CD4-positive, alpha-beta memory T cell (primary cell): Measurements from ENCODE around the gene MAN1A1. TPM values are rescaled to one million over a fixed set of nuclear protein-coding genes. Genes with fewer than 3 reads are reported as not detected.

ENCODE experiments used
- CTCF ChIA-PET: fragments of 350-600 bp; sonication (Branson Sonifier 250); formaldehyde crosslinking; loops from one replicate; lab custom pipeline; 2021; ENCODE audit warnings: inconsistent platforms; ENCODE audit not compliant: partially characterized antibody; lab: Charles Lee
- POLR2A ChIA-PET: fragments of 350-600 bp; sonication (Branson Sonifier 250); formaldehyde crosslinking; loops from one replicate; lab custom pipeline; 2021; ENCODE audit not compliant: partially characterized antibody; lab: Charles Lee
- DNase-seq, 5 donors: peaks; one replicate each; pipeline versions ENCODE4 v3.0.0 to v3.0.0-alpha.2; 2020 to 2022; ENCODE audit warnings: mixed read lengths in 1 of 5
- H3K27ac ChIP-seq: one replicate; pipeline ENCODE4 v1.7.0; 2013; ENCODE audit warnings: low read depth, low read length
- H3K27me3 ChIP-seq: 2 replicates; pipeline ENCODE4 v1.7.0; 2013; ENCODE audit warnings: mild to moderate bottlenecking, low read length, moderate library complexity; ENCODE audit not compliant: insufficient read depth
- H3K36me3 ChIP-seq: 2 replicates; pipeline ENCODE4 v1.7.0; 2013; ENCODE audit warnings: mild to moderate bottlenecking, low read length, moderate library complexity; ENCODE audit not compliant: insufficient read depth
- H3K4me1 ChIP-seq: 2 replicates; pipeline ENCODE4 v1.7.0; 2013; ENCODE audit warnings: mild to moderate bottlenecking, low read length, moderate library complexity; ENCODE audit not compliant: insufficient read depth
- H3K4me3 ChIP-seq, 2 donors: one replicate each; pipeline ENCODE4 v1.7.0; 2013; ENCODE audit warnings: low read length in 2 of 2, mild to moderate bottlenecking in 1 of 2
- H3K9me3 ChIP-seq, 2 donors: one replicate each; pipeline ENCODE4 v1.7.0; 2013; ENCODE audit warnings: low read length in 2 of 2, control low read depth in 1 of 2; ENCODE audit not compliant: control insufficient read depth in 1 of 2
- H3K27ac Mint-ChIP-seq, 7 donors: one replicate each; pipeline ENCODE4 v1.8.0; 2020 to 2021; ENCODE audit warnings: mixed read lengths in 7 of 7, mild to moderate bottlenecking in 6 of 7, inconsistent platforms in 3 of 7, moderate library complexity in 3 of 7
- H3K27me3 Mint-ChIP-seq, 2 donors: one replicate each; pipeline ENCODE4 v1.8.0; 2020 to 2021; ENCODE audit warnings: mixed read lengths in 2 of 2
- H3K36me3 Mint-ChIP-seq, 2 donors: one replicate each; pipeline ENCODE4 v1.8.0; 2020 to 2021; ENCODE audit warnings: mixed read lengths in 2 of 2, inconsistent platforms in 1 of 2, mild to moderate bottlenecking in 1 of 2
- H3K4me1 Mint-ChIP-seq, 4 donors: one replicate each; pipeline ENCODE4 v1.8.0; 2020 to 2021; ENCODE audit warnings: mixed read lengths in 4 of 4, mild to moderate bottlenecking in 1 of 4
- H3K4me3 Mint-ChIP-seq, 8 donors: one replicate each; pipeline ENCODE4 v1.8.0; 2020 to 2021; ENCODE audit warnings: mixed read lengths in 8 of 8, mild to moderate bottlenecking in 7 of 8, moderate library complexity in 6 of 8, inconsistent platforms in 3 of 8
- H3K9me3 Mint-ChIP-seq, 8 donors: one replicate each; pipeline ENCODE4 v1.8.0; 2020 to 2021; ENCODE audit warnings: mixed read lengths in 8 of 8, mild to moderate bottlenecking in 5 of 8, inconsistent platforms in 3 of 8, moderate library complexity in 1 of 8
- intact Hi-C: fragments of 100-400 bp; cut with micrococcal nuclease; formaldehyde crosslinking; loops from one replicate; pipeline ENCODE4 v1.15.1; 2023
- polyA plus RNA-seq, 2 donors: library from polyadenylated mRNA; unstranded; fragments of 300-500 nt; fragmentation: Illumina TruSeq; gene quantifications; one replicate each; pipeline ENCODE4 v1.2.3, GENCODE V29; 2021
- total RNA-seq, 2 experiments: library from RNA; stranded (reverse); gene quantifications; one replicate each; pipeline ENCODE4 v1.2.3, GENCODE V29; 2021

MAN1A1 gene
- total and polyA plus RNA-seq, 4 experiments from 2014 or later, result 12.3 to 14.7 (median 12.3) TPM

DNA sequence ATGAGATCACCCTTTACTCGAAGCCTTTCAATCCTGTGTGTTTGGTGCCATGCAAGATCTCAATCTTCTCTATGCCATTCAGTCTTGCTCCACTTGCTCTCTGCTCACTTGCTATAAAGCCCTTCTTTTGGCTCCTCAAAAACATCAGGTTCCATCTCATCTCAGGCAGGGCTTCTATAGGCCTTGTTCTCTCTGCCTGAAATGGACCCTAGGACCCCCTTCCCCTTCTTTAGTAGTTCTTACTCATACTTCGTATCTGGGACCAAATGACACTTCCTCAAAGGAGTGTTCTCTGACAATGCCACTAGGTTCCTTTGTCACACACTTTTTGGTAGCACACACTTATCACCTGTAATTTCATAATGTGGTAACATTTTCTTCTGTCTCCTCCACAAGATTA is 154.4 kb downstream of the MAN1A1 start:
- intact Hi-C loops, result no loop called here
- Mint-ChIP-seq H3K4me1 (peaks cover 0 to 4% (median 0%) of the 10 kb centered on the region in 4 donors), H3K9me3 (no peaks in the 10 kb centered on the region), H3K27me3 (no peaks in the 10 kb centered on the region), H3K4me3 (no peak overlapping the region), H3K36me3 (peaks cover 35 to 38% of the 10 kb centered on the region in 2 donors), H3K27ac (no peak overlapping the region)
- ChIA-PET POLR2A (no interaction called here), CTCF (no interaction called here)
- no peaks in the 10 kb centered on the region for H3K4me1 ChIP-seq
- DNase-seq, result no peak
- no peaks in the 10 kb centered on the region for H3K9me3 ChIP-seq
- no peaks in the 10 kb centered on the region for H3K27me3 ChIP-seq
- H3K36me3 ChIP-seq, result no peaks in the 10 kb centered on the region
- H3K4me3 ChIP-seq, result no peak overlapping the region
- H3K27ac ChIP-seq, result no peak overlapping the region

DNA sequence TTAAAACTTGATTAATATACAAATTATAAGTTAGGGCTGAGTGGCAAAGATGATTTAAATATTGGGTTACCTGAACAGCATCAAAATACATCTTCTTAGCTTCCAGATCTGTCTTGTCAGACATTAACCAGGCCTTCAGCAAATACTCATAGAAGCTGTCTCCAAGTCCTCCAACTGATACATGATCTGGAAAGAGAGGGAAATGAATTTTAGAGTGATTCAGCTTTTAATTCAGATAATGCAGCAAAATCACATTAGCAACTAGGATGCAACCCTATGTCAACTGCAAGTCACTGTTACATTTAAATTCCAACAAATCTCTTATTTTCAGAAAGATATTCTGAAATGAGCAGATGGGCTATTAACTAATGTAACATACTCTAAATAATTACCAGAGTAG is 155.9 kb downstream of the MAN1A1 start:
- H3K4me3 Mint-ChIP-seq, result no peak overlapping the region
- Histone ChIP-seq H3K36me3 (no peaks in the 10 kb centered on the region), H3K4me3 (no peak overlapping the region), H3K9me3 (no peaks in the 10 kb centered on the region), H3K27ac (no peak overlapping the region), H3K4me1 (no peaks in the 10 kb centered on the region), H3K27me3 (no peaks in the 10 kb centered on the region)
- ChIA-PET POLR2A (no interaction called here), CTCF (no interaction called here)
- no peaks in the 10 kb centered on the region for H3K27me3 Mint-ChIP-seq
- peaks cover 0 to 4% (median 0%) of the 10 kb centered on the region in 4 donors for H3K4me1 Mint-ChIP-seq
- no peaks in the 10 kb centered on the region for H3K9me3 Mint-ChIP-seq
- no peak for DNase-seq
- H3K27ac Mint-ChIP-seq, result no peak overlapping the region
- intact Hi-C loops, result no loop called here
- peaks cover 45 to 47% of the 10 kb centered on the region in 2 donors for H3K36me3 Mint-ChIP-seq

DNA sequence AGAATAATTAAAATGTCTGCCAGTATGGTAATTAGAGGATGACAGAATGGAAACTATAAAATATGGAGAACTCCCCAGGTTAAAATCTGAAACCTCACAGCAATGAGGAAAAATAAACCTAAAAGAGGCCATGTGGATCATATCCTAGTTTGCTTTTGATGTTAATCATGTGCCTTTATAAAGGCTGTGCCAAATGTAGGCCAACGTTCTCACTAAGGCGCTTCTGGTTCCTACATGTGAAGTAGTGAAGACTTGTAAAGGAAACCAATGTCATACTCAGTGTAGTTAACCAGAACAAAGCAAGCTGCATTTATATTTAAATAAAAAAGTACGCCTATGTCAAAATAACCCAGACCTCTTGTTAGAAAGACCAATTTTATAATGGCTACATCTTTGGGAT is 157.4 kb downstream of the MAN1A1 start:
- CTCF ChIA-PET, result no interaction called here

DNA sequence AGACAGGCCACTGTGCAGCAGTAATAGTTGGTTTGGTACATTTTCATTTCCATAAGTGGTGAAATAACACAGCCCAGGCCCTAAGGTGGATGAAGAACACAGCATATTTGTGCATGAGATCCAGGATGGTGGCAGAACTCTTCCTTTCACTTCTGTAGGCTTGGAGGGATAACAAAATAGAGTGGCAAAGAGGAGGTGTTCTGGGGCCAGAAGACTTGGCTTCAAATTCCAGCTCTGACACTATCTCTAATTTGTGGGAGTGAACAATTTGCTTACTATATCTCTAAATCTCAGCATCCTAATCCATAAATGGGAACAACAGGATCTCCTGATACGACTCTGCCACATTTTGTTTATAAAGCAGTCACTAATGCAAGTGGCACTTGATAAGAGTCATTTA is 159.4 kb downstream of the MAN1A1 start:
- ChIA-PET POLR2A (no interaction called here), CTCF (no interaction called here)

More for the DNA sequence above, 157.4 kb downstream of the MAN1A1 start:
- intact Hi-C loops, result no loop called here
- DNase-seq, result no peak
- Mint-ChIP-seq H3K9me3 (no peaks in the 10 kb centered on the region), H3K4me3 (no peak overlapping the region), H3K4me1 (peaks cover 0 to 4% (median 0%) of the 10 kb centered on the region in 4 donors), H3K36me3 (peaks cover 48 to 49% of the 10 kb centered on the region in 2 donors), H3K27ac (no peak overlapping the region), H3K27me3 (no peaks in the 10 kb centered on the region)
- H3K4me3 ChIP-seq, result no peak overlapping the region
- H3K4me1 ChIP-seq, result no peaks in the 10 kb centered on the region
- H3K36me3 ChIP-seq, result no peaks in the 10 kb centered on the region
- H3K27me3 ChIP-seq, result no peaks in the 10 kb centered on the region
- POLR2A ChIA-PET, result no interaction called here
- no peaks in the 10 kb centered on the region for H3K9me3 ChIP-seq
- no peak overlapping the region for H3K27ac ChIP-seq

DNA sequence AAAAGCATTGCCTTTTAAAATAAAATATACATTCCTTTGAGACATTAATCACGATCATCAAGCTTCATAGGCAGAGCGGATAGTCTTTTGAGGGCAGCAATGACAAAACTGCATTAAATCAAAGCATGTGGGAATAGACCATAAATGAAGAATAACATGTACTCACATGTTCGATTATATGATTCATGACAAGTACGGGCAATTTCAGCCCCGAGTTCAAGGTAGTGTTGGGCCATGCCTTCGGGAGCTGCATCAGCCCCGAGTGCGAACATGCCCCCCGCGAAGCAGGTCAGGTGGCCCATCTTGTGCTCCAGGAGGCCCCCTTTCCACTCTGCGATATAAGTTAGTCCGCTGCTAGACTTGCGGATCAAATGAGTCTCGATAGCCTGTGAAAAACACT is 160.1 kb downstream of the MAN1A1 start:
- H3K4me3 ChIP-seq, result no peak overlapping the region
- H3K4me1 ChIP-seq, result no peaks in the 10 kb centered on the region
- H3K27ac Mint-ChIP-seq, result no peak overlapping the region
- H3K36me3 ChIP-seq, result no peaks in the 10 kb centered on the region
- H3K9me3 ChIP-seq, result no peaks in the 10 kb centered on the region
- DNase-seq, result no peak
- H3K4me1 Mint-ChIP-seq, result no peaks in the 10 kb centered on the region
- CTCF ChIA-PET, result no interaction called here
- H3K36me3 Mint-ChIP-seq, result peaks cover 42 to 53% of the 10 kb centered on the region in 2 donors
- POLR2A ChIA-PET, result no interaction called here
- H3K27me3 Mint-ChIP-seq, result no peaks in the 10 kb centered on the region
- H3K4me3 Mint-ChIP-seq, result no peak overlapping the region
- H3K9me3 Mint-ChIP-seq, result no peaks in the 10 kb centered on the region
- intact Hi-C loops, result no loop called here
- H3K27ac ChIP-seq, result no peak overlapping the region
- H3K27me3 ChIP-seq, result no peaks in the 10 kb centered on the region

More for the DNA sequence above, 159.4 kb downstream of the MAN1A1 start:
- Histone ChIP-seq H3K4me1 (no peaks in the 10 kb centered on the region), H3K9me3 (no peaks in the 10 kb centered on the region), H3K36me3 (no peaks in the 10 kb centered on the region), H3K27ac (no peak overlapping the region), H3K27me3 (no peaks in the 10 kb centered on the region), H3K4me3 (no peak overlapping the region)
- no peak overlapping the region for H3K4me3 Mint-ChIP-seq
- H3K27ac Mint-ChIP-seq, result no peak overlapping the region
- H3K9me3 Mint-ChIP-seq, result no peaks in the 10 kb centered on the region
- peaks cover 0 to 2% (median 0%) of the 10 kb centered on the region in 4 donors for H3K4me1 Mint-ChIP-seq
- DNase-seq, result no peak
- intact Hi-C loops, result no loop called here
- no peaks in the 10 kb centered on the region for H3K27me3 Mint-ChIP-seq
- peaks cover 43 to 51% of the 10 kb centered on the region in 2 donors for H3K36me3 Mint-ChIP-seq

DNA sequence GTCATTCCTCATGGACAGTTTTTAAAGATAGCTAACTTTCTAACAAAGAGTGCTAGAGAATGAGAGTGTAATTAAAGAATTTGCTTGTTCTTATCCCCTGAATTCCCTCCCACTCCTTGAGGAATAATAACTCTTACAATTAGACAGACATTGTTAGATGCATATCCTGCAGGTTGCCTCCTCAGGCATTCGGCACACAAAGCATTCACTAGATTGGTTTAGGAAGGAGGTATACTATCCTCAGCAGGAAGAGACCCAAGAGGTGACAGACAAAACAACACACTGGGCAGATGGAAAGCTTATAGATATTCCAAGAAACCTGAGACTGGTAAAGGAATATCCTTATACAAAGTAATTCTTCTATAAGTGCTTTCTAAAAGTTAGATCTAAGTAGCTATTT is 162.0 kb downstream of the MAN1A1 start:
- Histone ChIP-seq H3K4me3 (no peak overlapping the region), H3K27ac (no peak overlapping the region), H3K9me3 (no peaks in the 10 kb centered on the region), H3K4me1 (no peaks in the 10 kb centered on the region), H3K36me3 (no peaks in the 10 kb centered on the region), H3K27me3 (no peaks in the 10 kb centered on the region)
- CTCF ChIA-PET, result no interaction called here
- Mint-ChIP-seq H3K4me3 (no peak overlapping the region), H3K27me3 (no peaks in the 10 kb centered on the region), H3K27ac (peak overlapping the region in 1 of 7 donors; percentile 32), H3K9me3 (no peaks in the 10 kb centered on the region), H3K36me3 (peaks cover 40 to 56% of the 10 kb centered on the region in 2 donors), H3K4me1 (peaks cover 0 to 2% (median 0%) of the 10 kb centered on the region in 4 donors)
- DNase-seq, result no peak
- POLR2A ChIA-PET, result no interaction called here
- intact Hi-C loops, result no loop called here

DNA sequence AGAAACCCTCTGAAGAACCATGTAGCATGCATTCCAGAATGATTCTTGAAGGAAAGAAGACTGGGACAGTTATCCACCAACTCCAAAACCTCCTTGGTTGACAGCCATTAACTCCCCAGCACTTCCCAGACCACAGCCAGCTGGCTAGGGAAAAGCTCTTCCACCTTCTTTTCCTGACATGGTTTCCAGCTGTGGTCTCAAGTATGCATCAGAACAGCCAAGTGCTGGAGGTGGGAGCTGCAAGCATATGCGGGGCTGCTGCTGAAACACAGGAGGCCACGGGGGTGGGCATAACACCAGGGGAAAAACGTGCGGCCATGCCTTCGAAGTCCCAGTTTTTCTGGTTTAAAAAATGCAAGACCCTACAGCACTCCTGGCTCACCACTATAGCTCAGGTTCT is 163.1 kb downstream of the MAN1A1 start:
- Histone ChIP-seq H3K4me1 (no peaks in the 10 kb centered on the region), H3K36me3 (no peaks in the 10 kb centered on the region), H3K27ac (no peak overlapping the region), H3K9me3 (no peaks in the 10 kb centered on the region), H3K4me3 (no peak overlapping the region), H3K27me3 (no peaks in the 10 kb centered on the region)
- H3K4me3 Mint-ChIP-seq, result no peak overlapping the region
- ChIA-PET CTCF (interaction anchor here (1.0 kb wide), 1 partner anchor 76 kb away, joined by 4 read pairs; no protein-coding TSS in a partner anchor), POLR2A (no interaction called here)
- H3K4me1 Mint-ChIP-seq, result peaks cover 1 to 9% (median 3%) of the 10 kb centered on the region in 4 donors
- DNase-seq, result no peak
- H3K36me3 Mint-ChIP-seq, result peaks cover 37 to 63% of the 10 kb centered on the region in 2 donors
- no peak overlapping the region for H3K27ac Mint-ChIP-seq
- H3K9me3 Mint-ChIP-seq, result no peaks in the 10 kb centered on the region
- intact Hi-C loops, result no loop called here
- H3K27me3 Mint-ChIP-seq, result no peaks in the 10 kb centered on the region
